ENCODE measurements around the gene NFIB.

NFIB gene

GRCh38 chr9:14075218-14075617 lies 238.7 kb downstream of the NFIB start:
- ChIA-PET POLR2A (no interaction called here), CTCF (no interaction called here)
- DNase-seq (ENCODE audit: low read depth, low spot score) = no peak
- TF ChIP-seq CTCF (IDR thresholded peaks at IDR 0.05; ENCODE audit: insufficient read depth, low read length, missing control alignments) = no peak
- H3K4me3 ChIP-seq (ENCODE audit: low read depth, low read length) = no peak overlapping the region

- ChIA-PET POLR2A (no interaction called here), CTCF (no interaction called here)
- TF ChIP-seq CTCF (IDR thresholded peaks at IDR 0.05; ENCODE audit: insufficient read depth, low read length, missing control alignments) = no peak
- DNase-seq (ENCODE audit: low read depth, low spot score) = no peak
- no peak overlapping the region for H3K4me3 ChIP-seq (ENCODE audit: low read depth, low read length)
Observed at GRCh38 chr9:14072850-14073249, 241.1 kb downstream of the NFIB start.

- DNase-seq (ENCODE audit: low read depth, low spot score) = no peak
- TF ChIP-seq CTCF (IDR thresholded peaks at IDR 0.05; ENCODE audit: insufficient read depth, low read length, missing control alignments) = no peak
- ChIA-PET POLR2A (no interaction called here), CTCF (no interaction called here)
- no peak overlapping the region for H3K4me3 ChIP-seq (ENCODE audit: low read depth, low read length)
Observed at GRCh38 chr9:14071484-14071883, 242.5 kb downstream of the NFIB start.

- no peak for DNase-seq (ENCODE audit: low read depth, low spot score)
- POLR2A ChIA-PET = no interaction called here
- no peak for TF ChIP-seq CTCF (IDR thresholded peaks at IDR 0.05; ENCODE audit: insufficient read depth, low read length, missing control alignments)
- H3K4me3 ChIP-seq (ENCODE audit: low read depth, low read length) = no peak overlapping the region
- CTCF ChIA-PET = no interaction called here
Observed at GRCh38 chr9:14068690-14069089, 245.3 kb downstream of the NFIB start.

GRCh38 chr9:14066831-14067230 lies 247.1 kb downstream of the NFIB start:
- ChIA-PET POLR2A (no interaction called here), CTCF (no interaction called here)
- no peak for DNase-seq (ENCODE audit: low read depth, low spot score)
- no peak overlapping the region for H3K4me3 ChIP-seq (ENCODE audit: low read depth, low read length)
- no peak for TF ChIP-seq CTCF (IDR thresholded peaks at IDR 0.05; ENCODE audit: insufficient read depth, low read length, missing control alignments)

- H3K4me3 ChIP-seq (ENCODE audit: low read depth, low read length) = no peak overlapping the region
- DNase-seq (ENCODE audit: low read depth, low spot score) = no peak
- TF ChIP-seq CTCF (IDR thresholded peaks at IDR 0.05; ENCODE audit: insufficient read depth, low read length, missing control alignments) = no peak
- ChIA-PET CTCF (no interaction called here), POLR2A (no interaction called here)
Observed at GRCh38 chr9:14066032-14066431, 247.9 kb downstream of the NFIB start.

Measured in AG04449 (cell line).